GM19099 (cell line): ENCODE measurements around the gene AIDA.

Source experiments
- POLR2A ChIP-seq: IDR thresholded peaks from 3 replicates; pipeline ENCODE4 v1.6.1; 2011; ENCODE audit warnings: low read depth; ENCODE audit not compliant: insufficient read length; ENCODE audit errors: extremely low read depth

The AIDA gene

GRCh38 chr1:222680080-222680479, 32.2 kb downstream of the AIDA start:
- TF ChIP-seq POLR2A: no peak

GRCh38 chr1:222670110-222670509, 42.2 kb downstream of the AIDA start:
- TF ChIP-seq POLR2A: no peak

- no peak for TF ChIP-seq POLR2A
These were observed 46.3 kb downstream of the AIDA start for GRCh38 chr1:222665964-222666363.

- TF ChIP-seq POLR2A: no peak
These were observed 48.8 kb downstream of the AIDA start for GRCh38 chr1:222663431-222663934.

- TF ChIP-seq POLR2A: no peak
These were observed 54.4 kb downstream of the AIDA start for GRCh38 chr1:222657899-222658298.

GRCh38 chr1:222656391-222657155, 55.7 kb downstream of the AIDA start:
- no peak for TF ChIP-seq POLR2A

- peak; percentile 17 for TF ChIP-seq POLR2A
These were observed 57.4 kb downstream of the AIDA start for GRCh38 chr1:222654849-222655248.

- TF ChIP-seq POLR2A: no peak
These were observed 59.0 kb downstream of the AIDA start for GRCh38 chr1:222653178-222653827.

- no peak for TF ChIP-seq POLR2A
These were observed 59.6 kb downstream of the AIDA start for GRCh38 chr1:222652676-222653075.

GRCh38 chr1:222644636-222644980, 67.7 kb downstream of the AIDA start:
- TF ChIP-seq POLR2A: no peak

GRCh38 chr1:222643938-222644635, 68.2 kb downstream of the AIDA start:
- peak; percentile 88 for TF ChIP-seq POLR2A

GRCh38 chr1:222643606-222643937, 68.7 kb downstream of the AIDA start:
- TF ChIP-seq POLR2A: no peak

GRCh38 chr1:222642468-222642867, 69.8 kb downstream of the AIDA start:
- TF ChIP-seq POLR2A: no peak

GRCh38 chr1:222641269-222641948, 70.9 kb downstream of the AIDA start:
- no peak for TF ChIP-seq POLR2A

- no peak for TF ChIP-seq POLR2A
These were observed 77.9 kb downstream of the AIDA start for GRCh38 chr1:222634180-222635013.

GRCh38 chr1:222632749-222633148, 79.5 kb downstream of the AIDA start:
- no peak for TF ChIP-seq POLR2A
